GM19324 (cell line): Measurements from ENCODE around the gene NUP214.
A peak's percentile ranks its signal among the peaks of the same experiment; 100 is the strongest.

ENCODE experiments used
- ATAC-seq: cut with Tn5 transposase; IDR thresholded peaks from one replicate; pipeline ENCODE4 v1.9.1; 2021; ENCODE audit warnings: mild to moderate bottlenecking, moderate library complexity; ENCODE audit not compliant: unreplicated experiment, low FRiP score

The NUP214 gene

GRCh38 chr9:131273856-131274673 is 148.7 kb downstream of the NUP214 start:
- ATAC-seq, result no peak

GRCh38 chr9:131274674-131275331 is 149.4 kb downstream of the NUP214 start:
- no peak for ATAC-seq

GRCh38 chr9:131275332-131276093 is 150.1 kb downstream of the NUP214 start:
- ATAC-seq, result no peak

GRCh38 chr9:131276094-131276888 is 150.9 kb downstream of the NUP214 start, which contains the start of gene FAM78A:
Gene FAM78A (minus strand): TSS chr9:131276510. CDS start chr9:131276179, 331 bp downstream.
- ATAC-seq, result no peak

GRCh38 chr9:131276891-131277286 is 151.5 kb downstream of the NUP214 start:
- ATAC-seq, result no peak

GRCh38 chr9:131277287-131277909 is 152.0 kb downstream of the NUP214 start:
- peak; percentile 12 for ATAC-seq

- peak; percentile 20 for ATAC-seq
Observed at GRCh38 chr9:131277910-131278701, 152.7 kb downstream of the NUP214 start.

GRCh38 chr9:131278702-131279111 is 153.3 kb downstream of the NUP214 start:
- ATAC-seq, result no peak

GRCh38 chr9:131279196-131279862 is 153.9 kb downstream of the NUP214 start:
- ATAC-seq, result no peak

- no peak for ATAC-seq
Observed at GRCh38 chr9:131279863-131280570, 154.6 kb downstream of the NUP214 start.

GRCh38 chr9:131280660-131281059 is 155.3 kb downstream of the NUP214 start:
- ATAC-seq, result no peak

GRCh38 chr9:131281119-131281965 is 156.0 kb downstream of the NUP214 start:
- no peak for ATAC-seq

GRCh38 chr9:131282175-131282574 is 156.8 kb downstream of the NUP214 start:
- ATAC-seq, result no peak

GRCh38 chr9:131282688-131283422 is 157.5 kb downstream of the NUP214 start:
- no peak for ATAC-seq
